Upper lobe of right lung (tissue), 1 donor: Measurements from ENCODE around the gene GALE. TPM values are rescaled to one million over a fixed set of nuclear protein-coding genes. Genes with fewer than 3 reads are reported as not detected.

ENCODE experiments used
- ATAC-seq: fragments of 200-7000 bp; cut with Tn5 transposase; one replicate; pipeline ENCODE4 v1.9.1; 2020; ENCODE audit warnings: mild to moderate bottlenecking, moderate library complexity
- DNase-seq: peaks from one replicate; pipeline ENCODE4 v3.0.0-alpha.2; 2020
- H3K27ac ChIP-seq: fragments of 200-600 bp; one replicate; pipeline ENCODE4 v1.8.0; 2022
- H3K27me3 ChIP-seq: fragments of 200-600 bp; one replicate; pipeline ENCODE4 v1.8.0; 2022; ENCODE audit warnings: mild to moderate bottlenecking
- H3K36me3 ChIP-seq: fragments of 200-600 bp; one replicate; pipeline ENCODE4 v1.8.0; 2022
- H3K4me1 ChIP-seq: fragments of 200-600 bp; one replicate; pipeline ENCODE4 v1.8.0; 2022
- H3K4me3 ChIP-seq: fragments of 200-600 bp; one replicate; pipeline ENCODE4 v1.8.0; 2022; ENCODE audit warnings: mild to moderate bottlenecking
- H3K9me3 ChIP-seq: fragments of 200-600 bp; one replicate; pipeline ENCODE4 v1.8.0; 2022
- intact Hi-C: fragments of 100-400 bp; cut with DNase I; formaldehyde crosslinking; loops from one replicate; pipeline ENCODE4 v1.11.0; 2022
- total RNA-seq: library from RNA; stranded (reverse); fragmentation: NEBNext Ultra II Directional; extraction: Animal tissue kit (Norgen Biotek cat#: 25700); gene quantifications from one replicate; pipeline ENCODE4 v1.2.1, GENCODE V29; 2021
- TF ChIP-seq, protein P1 (sequence below): fragments of 200-600 bp; IDR thresholded peaks from one replicate; pipeline ENCODE4 v1.8.0; 2022; ENCODE audit warnings: antibody characterized with exemption
- donor health status: DM: no; HTN: yes; CAD: no; lungs with severe emphysema.

Gene GALE
- total RNA-seq, 1 donor from 2014 or later: 62.9 TPM

DNA sequence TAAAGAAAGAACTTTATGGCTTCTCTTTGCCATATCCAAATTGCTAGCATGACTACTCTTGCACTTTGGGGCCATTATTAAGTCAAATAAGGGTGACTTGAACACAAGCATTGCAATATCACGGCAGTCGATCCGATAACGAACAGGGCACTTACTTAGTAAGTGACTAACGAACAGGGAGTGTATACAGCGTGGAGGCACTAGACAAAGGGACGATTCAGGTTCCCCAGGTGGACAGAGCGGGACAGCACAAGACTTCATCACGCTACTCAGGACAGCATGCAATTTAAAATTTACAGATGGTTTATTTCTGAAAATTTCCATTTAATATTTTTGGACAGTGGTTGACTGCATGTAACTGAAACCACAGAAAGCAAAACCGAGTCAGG, 27.7 kb downstream of the GALE start:
- no peak for DNase-seq
- no peaks in the 10 kb centered on the region for H3K9me3 ChIP-seq
- TF ChIP-seq, protein P1, sequence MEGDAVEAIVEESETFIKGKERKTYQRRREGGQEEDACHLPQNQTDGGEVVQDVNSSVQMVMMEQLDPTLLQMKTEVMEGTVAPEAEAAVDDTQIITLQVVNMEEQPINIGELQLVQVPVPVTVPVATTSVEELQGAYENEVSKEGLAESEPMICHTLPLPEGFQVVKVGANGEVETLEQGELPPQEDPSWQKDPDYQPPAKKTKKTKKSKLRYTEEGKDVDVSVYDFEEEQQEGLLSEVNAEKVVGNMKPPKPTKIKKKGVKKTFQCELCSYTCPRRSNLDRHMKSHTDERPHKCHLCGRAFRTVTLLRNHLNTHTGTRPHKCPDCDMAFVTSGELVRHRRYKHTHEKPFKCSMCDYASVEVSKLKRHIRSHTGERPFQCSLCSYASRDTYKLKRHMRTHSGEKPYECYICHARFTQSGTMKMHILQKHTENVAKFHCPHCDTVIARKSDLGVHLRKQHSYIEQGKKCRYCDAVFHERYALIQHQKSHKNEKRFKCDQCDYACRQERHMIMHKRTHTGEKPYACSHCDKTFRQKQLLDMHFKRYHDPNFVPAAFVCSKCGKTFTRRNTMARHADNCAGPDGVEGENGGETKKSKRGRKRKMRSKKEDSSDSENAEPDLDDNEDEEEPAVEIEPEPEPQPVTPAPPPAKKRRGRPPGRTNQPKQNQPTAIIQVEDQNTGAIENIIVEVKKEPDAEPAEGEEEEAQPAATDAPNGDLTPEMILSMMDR: no peak
- peaks cover 15% of the 10 kb centered on the region for H3K4me1 ChIP-seq
- intact Hi-C loops: no loop called here
- no peak overlapping the region for H3K4me3 ChIP-seq
- no peaks in the 10 kb centered on the region for H3K27me3 ChIP-seq
- no peak for ATAC-seq
- no peak overlapping the region for H3K27ac ChIP-seq
- H3K36me3 ChIP-seq: peaks cover 5% of the 10 kb centered on the region

GRCh38 chr1:23772049-23772853, 28.3 kb downstream of the GALE start:
- TF ChIP-seq, protein P1: peak; percentile 96
- Histone ChIP-seq H3K27me3 (no peaks in the 10 kb centered on the region), H3K4me1 (peaks cover 12% of the 10 kb centered on the region), H3K4me3 (no peak overlapping the region), H3K9me3 (no peaks in the 10 kb centered on the region), H3K36me3 (peaks cover 5% of the 10 kb centered on the region), H3K27ac (no peak overlapping the region)
- DNase-seq (peak; percentile 92), ATAC-seq (peak; percentile 98)
- intact Hi-C loops: no loop called here

GRCh38 chr1:23768733-23769132, 31.8 kb downstream of the GALE start:
- intact Hi-C loops: loop anchor here (10.0 kb wide), 1 partner anchor 146 kb away; the partner anchor contains the start of gene CNR2
- ATAC-seq (no peak), DNase-seq (no peak)
- TF ChIP-seq, protein P1: no peak
- no peaks in the 10 kb centered on the region for H3K27me3 ChIP-seq
- no peaks in the 10 kb centered on the region for H3K9me3 ChIP-seq
- H3K4me1 ChIP-seq: peaks cover 4% of the 10 kb centered on the region
- H3K4me3 ChIP-seq: no peak overlapping the region
- peaks cover 21% of the 10 kb centered on the region for H3K36me3 ChIP-seq
- H3K27ac ChIP-seq: no peak overlapping the region

DNA sequence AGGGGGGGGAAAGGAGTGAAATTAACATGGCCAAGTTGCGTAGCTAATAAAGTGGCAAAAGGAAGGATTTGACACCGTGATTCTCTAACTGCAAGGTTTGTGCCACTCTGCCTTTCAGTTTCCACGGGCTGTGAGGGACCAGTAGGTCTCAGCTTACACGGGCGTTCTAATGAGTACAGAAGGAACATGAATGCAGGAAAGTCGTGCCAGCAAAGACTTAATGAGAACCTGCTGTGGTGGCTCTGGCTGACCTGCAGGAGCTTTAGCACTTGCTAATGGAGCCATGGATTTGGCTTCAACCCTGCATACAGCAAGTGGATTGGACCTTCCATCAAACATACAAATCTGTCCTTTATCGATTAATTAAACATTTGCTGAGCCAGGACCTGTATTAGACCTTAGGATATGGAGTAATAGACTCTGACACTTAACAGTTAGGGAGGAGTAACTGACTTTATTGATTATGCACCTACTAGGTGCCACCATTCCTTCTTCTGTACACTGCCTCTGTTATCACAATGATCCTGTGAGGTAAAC, 37.4 kb downstream of the GALE start:
- Histone ChIP-seq H3K4me3 (no peak overlapping the region), H3K9me3 (no peaks in the 10 kb centered on the region), H3K27ac (no peak overlapping the region), H3K4me1 (peaks cover 6% of the 10 kb centered on the region), H3K36me3 (peaks cover 69% of the 10 kb centered on the region), H3K27me3 (no peaks in the 10 kb centered on the region)
- DNase-seq (no peak), ATAC-seq (no peak)
- TF ChIP-seq, protein P1: no peak
- intact Hi-C loops: loop anchor here (10.0 kb wide), 1 partner anchor 152 kb away; the partner anchor contains the start of gene CNR2

DNA sequence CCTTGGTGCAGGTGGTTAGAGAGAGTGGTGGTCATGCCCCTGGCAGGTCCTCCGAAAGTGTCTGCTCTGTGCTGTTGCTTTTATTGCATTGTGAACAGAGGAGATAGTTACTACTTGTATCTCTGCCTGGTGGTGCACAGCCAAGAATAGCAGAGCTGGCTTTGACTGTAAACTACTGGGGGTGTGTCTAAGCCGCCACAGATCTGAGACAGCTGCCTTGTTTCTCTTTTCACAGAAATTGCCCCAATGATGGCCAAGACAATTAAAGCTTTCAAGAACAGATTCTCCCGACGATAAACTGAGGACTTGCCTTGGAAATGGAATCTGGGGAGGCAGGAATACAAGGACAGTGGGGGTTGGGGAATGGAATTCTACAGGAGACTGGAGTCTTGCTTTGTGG, 41.3 kb downstream of the GALE start:
- Histone ChIP-seq H3K4me1 (peaks cover 6% of the 10 kb centered on the region), H3K9me3 (no peaks in the 10 kb centered on the region), H3K27me3 (no peaks in the 10 kb centered on the region), H3K36me3 (peaks cover 96% of the 10 kb centered on the region), H3K4me3 (no peak overlapping the region), H3K27ac (no peak overlapping the region)
- intact Hi-C loops: no loop called here
- TF ChIP-seq, protein P1: no peak
- ATAC-seq: no peak
- no peak for DNase-seq
